ENCODE results near the gene SLC7A4.

DNA sequence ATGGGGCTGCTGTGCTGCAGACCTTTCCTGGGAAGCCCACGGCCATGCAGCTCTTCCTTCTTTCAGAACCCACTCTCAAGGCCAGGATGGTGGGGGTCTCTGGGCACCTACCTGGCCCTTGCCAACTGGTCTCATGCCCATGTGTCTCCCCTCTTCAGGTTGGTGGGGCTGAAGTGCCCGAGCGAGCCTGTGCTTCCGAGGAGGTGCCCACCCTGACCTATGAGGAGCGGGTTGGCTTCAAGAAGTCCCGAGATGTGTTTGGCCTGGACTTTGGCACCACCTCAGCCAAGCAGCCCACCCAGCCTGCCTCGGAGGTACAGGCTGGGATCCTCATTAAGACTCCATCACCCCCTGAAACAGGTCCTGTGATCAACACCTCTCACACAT is 40.3 kb downstream of the SLC7A4 start:
- TF ChIP-seq, protein P1, sequence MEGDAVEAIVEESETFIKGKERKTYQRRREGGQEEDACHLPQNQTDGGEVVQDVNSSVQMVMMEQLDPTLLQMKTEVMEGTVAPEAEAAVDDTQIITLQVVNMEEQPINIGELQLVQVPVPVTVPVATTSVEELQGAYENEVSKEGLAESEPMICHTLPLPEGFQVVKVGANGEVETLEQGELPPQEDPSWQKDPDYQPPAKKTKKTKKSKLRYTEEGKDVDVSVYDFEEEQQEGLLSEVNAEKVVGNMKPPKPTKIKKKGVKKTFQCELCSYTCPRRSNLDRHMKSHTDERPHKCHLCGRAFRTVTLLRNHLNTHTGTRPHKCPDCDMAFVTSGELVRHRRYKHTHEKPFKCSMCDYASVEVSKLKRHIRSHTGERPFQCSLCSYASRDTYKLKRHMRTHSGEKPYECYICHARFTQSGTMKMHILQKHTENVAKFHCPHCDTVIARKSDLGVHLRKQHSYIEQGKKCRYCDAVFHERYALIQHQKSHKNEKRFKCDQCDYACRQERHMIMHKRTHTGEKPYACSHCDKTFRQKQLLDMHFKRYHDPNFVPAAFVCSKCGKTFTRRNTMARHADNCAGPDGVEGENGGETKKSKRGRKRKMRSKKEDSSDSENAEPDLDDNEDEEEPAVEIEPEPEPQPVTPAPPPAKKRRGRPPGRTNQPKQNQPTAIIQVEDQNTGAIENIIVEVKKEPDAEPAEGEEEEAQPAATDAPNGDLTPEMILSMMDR (IDR thresholded peaks at IDR 0.05) = no peak
- no peak for TF ChIP-seq POLR2A (IDR thresholded peaks at IDR 0.05)

Data from esophagus squamous epithelium (tissue), 4 donors.